Measurements from ENCODE around the gene CSMD2.

The CSMD2 gene

DNA sequence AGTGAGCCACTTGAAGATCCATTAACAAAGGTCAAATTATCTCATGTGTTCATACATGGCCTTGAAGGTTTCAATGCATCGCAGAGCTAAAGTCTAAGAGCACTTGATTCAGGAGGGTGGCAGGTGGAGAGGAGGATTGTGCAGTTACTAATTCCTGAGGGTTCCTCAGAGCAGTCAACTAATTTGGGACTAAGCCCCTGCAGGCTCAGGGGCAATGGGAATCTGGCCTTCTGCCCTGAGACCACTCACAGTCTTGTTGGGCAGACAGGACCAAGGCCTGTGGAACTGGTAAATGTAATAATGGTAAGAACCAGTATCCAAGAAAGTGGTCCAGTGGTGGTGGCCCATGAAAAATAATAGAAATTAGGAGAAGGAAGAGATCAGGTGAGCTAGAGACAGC lies 428.5 kb downstream of the CSMD2 start:
- no peak for DNase-seq

DNA sequence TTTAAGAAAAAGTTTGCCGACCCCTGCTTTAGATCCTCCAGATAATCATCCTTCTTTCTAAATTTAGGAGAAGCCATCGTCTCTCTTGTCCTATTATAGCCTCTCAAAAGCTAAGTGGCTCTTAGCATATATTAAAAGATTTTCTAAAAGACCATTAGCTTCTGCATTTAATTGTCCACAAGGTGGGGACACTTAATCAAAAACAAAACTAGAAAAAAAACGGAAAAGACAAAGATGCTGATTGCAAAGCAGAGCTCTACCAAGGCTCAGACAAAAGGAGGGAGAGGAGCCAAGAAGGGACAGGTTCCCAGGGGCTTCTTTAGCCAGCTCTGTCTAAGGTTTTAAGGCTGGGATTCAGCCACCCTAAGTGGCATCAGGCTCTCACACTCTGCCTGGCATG lies 429.4 kb downstream of the CSMD2 start:
- DNase-seq, result no peak

GRCh38 chr1:33727310-33727709 lies 437.7 kb downstream of the CSMD2 start:
- no peak for DNase-seq

GRCh38 chr1:33726274-33726804 lies 438.7 kb downstream of the CSMD2 start:
- DNase-seq, result no peak

DNA sequence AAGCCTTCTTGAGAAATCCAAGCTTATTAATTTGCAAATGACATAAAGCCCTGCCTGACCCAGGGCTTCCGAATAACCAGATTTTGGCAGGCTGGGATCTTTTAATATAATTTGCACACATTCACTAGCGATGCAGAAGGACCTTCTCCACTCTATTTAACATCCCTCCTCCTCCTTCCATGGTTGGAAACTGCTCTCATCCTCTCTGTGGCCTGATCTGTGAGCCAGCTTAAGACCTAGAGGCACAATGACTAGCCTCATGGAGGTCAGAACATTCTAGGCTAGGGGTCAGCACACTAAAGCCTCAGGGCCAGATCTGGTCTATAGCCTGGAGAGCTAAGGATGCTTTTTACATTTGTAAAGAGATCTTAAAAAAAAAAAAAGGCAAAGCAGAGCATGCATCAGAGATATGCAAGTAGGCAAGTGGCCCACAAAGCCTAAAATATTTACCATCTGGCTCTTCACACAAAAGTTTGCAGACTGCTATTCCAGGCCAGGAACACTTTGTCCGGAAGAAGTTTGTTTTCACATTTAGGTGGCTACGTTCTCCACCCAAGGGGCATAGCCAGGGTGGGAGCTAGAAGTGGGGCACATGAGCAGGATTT lies 439.4 kb downstream of the CSMD2 start:
- no peak for DNase-seq

DNA sequence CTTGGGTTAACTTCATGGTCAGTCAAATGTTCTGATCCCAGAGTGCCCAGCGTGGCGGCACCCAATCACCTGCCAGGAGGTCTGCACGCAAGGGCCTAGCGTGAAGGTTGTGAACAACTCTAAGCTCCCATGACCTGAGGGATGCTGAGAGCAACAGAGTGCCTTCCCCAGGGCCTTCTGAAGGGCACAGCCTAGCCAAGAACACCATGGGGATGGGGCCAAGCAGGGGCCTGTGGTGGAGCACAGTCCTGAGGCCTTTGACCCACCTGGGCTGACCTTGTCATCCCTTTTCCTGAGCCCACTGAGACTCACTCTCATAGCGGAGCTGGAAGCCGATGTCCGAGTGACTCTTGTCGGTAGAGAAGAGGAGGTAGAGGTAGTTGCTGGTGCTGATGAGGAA lies 440.0 kb downstream of the CSMD2 start:
- no peak for DNase-seq

- no peak for DNase-seq
Measured at GRCh38 chr1:33724348-33724747, 440.7 kb downstream of the CSMD2 start.

- DNase-seq, result no peak
Measured at GRCh38 chr1:33723251-33723650, 441.8 kb downstream of the CSMD2 start.

DNA sequence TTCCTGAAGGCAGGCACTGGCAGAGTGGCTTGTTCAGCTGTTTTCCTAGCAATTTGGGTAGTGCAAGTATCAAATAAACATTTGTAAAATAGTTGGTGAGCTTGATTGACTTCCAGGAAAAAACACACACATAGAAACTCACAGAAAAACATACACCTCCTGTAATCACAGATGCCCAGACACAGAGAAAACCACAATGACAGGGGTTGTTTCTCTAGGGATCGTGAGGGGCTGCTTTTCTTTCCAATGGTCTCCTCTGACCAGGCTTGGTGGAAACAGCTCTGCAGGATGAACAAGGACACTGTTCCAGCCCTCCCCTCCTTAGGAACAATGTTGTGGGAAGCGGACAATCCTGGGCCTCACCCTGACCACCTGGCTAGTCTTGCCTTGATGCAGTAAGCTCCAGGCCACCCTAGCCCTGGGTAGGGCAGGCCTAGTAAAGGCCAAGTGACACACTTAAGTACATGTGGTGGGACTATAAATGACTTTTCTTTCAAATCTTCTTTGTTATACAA lies 443.7 kb downstream of the CSMD2 start:
- no peak for DNase-seq

- no peak for DNase-seq
Measured at GRCh38 chr1:33719771-33720670, 445.0 kb downstream of the CSMD2 start.

DNA sequence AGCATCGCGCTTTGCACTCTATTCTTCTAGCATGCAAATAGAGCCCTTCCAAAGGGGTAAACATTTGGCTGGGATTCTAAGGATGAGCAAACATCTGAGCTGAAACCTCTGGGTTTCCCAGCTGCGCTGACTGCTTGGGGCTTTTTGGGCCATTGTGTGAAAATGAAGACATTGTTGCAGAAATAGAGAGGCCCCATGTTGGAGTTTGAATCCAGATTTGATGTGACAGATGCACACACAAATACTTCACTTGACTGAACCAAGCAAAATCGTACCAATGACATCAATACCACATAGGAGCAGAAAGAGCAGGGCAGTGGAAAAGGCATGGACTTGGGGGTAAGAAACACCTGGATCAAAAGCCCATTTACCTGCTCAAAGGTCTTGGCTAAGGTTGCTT lies 445.7 kb downstream of the CSMD2 start:
- no peak for DNase-seq

- DNase-seq, result no peak
Measured at GRCh38 chr1:33718186-33718585, 446.8 kb downstream of the CSMD2 start.

GRCh38 chr1:33716976-33717688 lies 447.9 kb downstream of the CSMD2 start:
- DNase-seq, result no peak

DNA sequence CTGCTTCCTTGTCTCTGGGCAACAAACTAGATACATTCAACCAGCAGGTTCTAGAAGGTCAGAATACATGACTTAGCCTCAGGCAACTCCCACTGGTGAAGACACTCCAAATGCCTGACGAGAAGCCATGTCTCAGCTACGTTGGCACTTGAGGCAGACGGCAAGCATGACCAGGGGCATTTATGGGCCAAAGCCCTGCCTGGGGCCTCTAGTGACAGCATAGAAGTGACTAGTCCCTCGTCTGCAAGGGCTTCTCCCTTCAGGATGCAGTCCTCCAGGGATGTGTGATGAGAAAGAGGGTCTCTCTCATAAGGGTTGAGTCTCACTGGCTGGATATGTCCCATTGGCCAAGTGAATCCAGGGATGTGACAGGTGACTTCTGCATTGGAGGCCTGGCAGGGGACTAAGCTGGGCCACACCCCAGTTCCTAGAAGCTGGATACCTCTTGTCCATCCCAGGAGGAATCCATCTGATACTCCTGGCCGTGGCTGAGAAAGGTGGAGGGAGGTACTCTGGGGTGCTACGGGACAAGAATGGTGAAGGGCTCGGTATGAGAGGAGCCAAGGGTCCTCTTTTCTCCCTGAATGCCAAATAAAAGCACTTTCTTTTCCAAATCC lies 449.7 kb downstream of the CSMD2 start:
- DNase-seq, result no peak

DNA sequence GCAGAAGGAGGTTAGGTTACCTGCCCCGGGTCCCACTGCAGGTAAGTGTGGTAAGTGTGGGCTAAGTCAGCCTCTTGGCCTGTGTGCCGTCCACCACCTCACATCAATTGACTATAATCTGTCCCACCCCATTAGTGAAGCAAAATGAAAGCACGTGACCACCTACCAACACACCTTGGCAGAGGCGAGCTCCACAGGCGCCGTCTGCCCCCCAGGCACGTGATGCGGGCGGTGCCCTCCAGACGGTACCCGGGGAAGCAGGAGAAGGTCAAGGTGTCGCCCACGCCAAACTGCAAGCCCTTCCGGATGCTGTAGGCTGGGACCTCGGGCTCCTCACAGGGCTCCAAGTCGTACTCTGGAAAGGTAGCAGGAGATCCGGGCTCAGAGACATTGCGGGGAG lies 450.6 kb downstream of the CSMD2 start:
- DNase-seq, result no peak

GRCh38 chr1:33713058-33713877 lies 451.8 kb downstream of the CSMD2 start:
- DNase-seq, result no peak

- no peak for DNase-seq
Measured at GRCh38 chr1:33712186-33712585, 452.8 kb downstream of the CSMD2 start.

DNA sequence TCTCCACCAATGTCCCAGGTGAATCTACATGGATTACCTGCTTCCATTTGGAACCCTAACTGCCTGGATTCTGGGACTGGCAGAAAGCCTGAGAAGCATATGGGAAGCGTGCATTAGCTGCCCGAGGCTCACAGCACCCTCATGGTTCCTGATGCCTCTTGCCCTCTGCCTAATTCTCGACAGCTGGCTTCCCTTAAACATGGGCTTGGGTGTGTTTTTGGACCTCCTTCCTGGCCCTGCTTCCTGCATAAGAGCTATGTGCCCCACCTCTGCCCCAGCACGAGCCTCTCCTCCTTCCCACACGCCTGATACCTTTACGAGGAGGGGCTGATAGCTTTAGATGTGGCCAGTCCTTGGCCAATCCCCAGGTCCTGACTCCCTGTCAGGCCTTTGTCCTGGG lies 453.5 kb downstream of the CSMD2 start:
- no peak for DNase-seq

DNA sequence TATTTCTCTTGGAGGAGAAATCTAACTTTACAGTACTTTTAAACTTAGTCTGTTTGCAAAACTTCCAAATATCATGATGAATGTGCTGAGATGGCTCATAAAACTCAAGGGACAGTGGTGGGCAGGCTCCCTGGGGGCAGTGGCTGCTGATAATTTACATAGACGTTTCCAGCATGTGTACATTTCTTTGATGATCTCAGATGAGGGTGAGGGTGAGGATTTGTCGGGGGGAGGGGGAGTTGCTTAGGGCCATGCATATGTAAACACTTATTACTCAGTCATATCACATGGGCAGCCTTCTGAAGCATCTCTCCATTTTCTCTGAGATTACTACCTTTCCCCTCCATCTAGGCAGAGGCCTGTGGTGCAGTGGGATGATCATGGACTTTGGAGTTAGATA lies 454.1 kb downstream of the CSMD2 start:
- DNase-seq, result no peak

DNA sequence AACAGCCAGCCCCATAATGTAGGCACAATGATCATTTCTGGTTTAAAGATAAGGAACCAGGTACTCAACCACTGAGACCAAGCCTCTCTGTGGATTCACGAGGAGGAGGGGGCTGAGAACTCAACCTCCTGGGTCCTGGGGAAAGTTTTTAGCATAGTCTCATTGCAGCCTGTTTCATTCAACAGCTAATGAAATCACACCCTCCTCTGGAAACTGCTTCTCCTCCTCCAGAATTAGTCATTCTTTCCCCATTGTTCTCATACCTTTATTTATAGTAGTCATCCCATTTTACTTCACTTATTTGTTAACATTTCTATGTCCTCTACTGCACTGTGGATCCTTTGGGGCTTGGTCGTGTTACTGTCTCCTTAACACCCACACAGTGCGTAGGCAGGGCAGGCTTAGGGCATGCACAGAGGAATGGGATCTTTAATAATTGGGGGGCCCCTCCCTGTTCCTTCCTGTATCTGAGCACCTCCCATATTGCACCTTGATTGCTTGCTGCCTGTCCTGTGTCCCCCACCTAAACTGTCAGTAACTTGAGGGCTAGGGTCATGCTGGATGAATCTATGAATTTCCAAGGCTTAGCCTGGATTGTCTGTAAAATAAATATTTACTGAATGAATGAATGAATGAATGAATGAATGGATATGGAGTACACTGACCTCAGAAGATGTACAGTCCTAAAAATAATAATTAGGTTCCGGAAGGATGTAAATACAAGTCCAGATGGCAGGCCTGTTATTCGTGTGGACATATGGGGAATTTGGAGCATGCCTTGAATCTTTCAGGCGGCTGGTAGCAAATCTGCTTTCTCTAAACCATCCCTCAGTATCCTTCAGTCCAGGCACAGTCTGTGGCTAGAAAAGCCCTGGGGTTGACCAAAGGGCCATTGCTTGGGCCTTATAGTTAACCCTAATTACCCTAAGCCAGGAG lies 455.0 kb downstream of the CSMD2 start:
- DNase-seq, result no peak
